NCI-H1694 treated with DMSO at 0.1 percent for 48 hours (cell line): ENCODE data around the gene GOLGA6L2.
"Not testable (repeated sequence)": the region's sequence is repeated elsewhere in the genome, so short reads cannot be mapped to it uniquely, and the experiment has no call there.

Experiments
- DNase-seq: peaks from one replicate; lab custom pipeline; 2025; lab: John Stamatoyannopoulos, UW

GOLGA6L2 gene

GRCh38 chr15:23424111-23424904, 22.7 kb downstream of the GOLGA6L2 start:
- no peak for DNase-seq

- DNase-seq, result no peak
Observed at GRCh38 chr15:23422946-23423708, 23.9 kb downstream of the GOLGA6L2 start.

- DNase-seq, result no peak
Observed at GRCh38 chr15:23422099-23422945, 24.7 kb downstream of the GOLGA6L2 start.

GRCh38 chr15:23420806-23421575, 26.1 kb downstream of the GOLGA6L2 start:
- no peak for DNase-seq

- DNase-seq, result no peak
Observed at GRCh38 chr15:23416349-23417276, 30.4 kb downstream of the GOLGA6L2 start.

- not testable (repeated sequence) for DNase-seq
Observed at GRCh38 chr15:23415866-23416265, 31.2 kb downstream of the GOLGA6L2 start.

GRCh38 chr15:23415321-23415865, 31.6 kb downstream of the GOLGA6L2 start:
- no peak for DNase-seq

GRCh38 chr15:23412881-23413600, 34.0 kb downstream of the GOLGA6L2 start:
- DNase-seq, result not testable (repeated sequence)

GRCh38 chr15:23411841-23412240, 35.2 kb downstream of the GOLGA6L2 start:
- DNase-seq, result no peak

GRCh38 chr15:23403550-23403949, 43.5 kb downstream of the GOLGA6L2 start:
- no peak for DNase-seq

- no peak for DNase-seq
Observed at GRCh38 chr15:23402544-23402943, 44.5 kb downstream of the GOLGA6L2 start.

- no peak for DNase-seq
Observed at GRCh38 chr15:23402140-23402539, 44.9 kb downstream of the GOLGA6L2 start.

GRCh38 chr15:23401627-23402026, 45.4 kb downstream of the GOLGA6L2 start:
- DNase-seq, result no peak

GRCh38 chr15:23399207-23399606, 47.8 kb downstream of the GOLGA6L2 start:
- DNase-seq, result not testable (repeated sequence)

GRCh38 chr15:23398357-23398756, 48.7 kb downstream of the GOLGA6L2 start:
- not testable (repeated sequence) for DNase-seq

GRCh38 chr15:23397779-23398178, 49.3 kb downstream of the GOLGA6L2 start:
- no peak for DNase-seq

GRCh38 chr15:23395832-23396231, 51.2 kb downstream of the GOLGA6L2 start:
- no peak for DNase-seq

- DNase-seq, result no peak
Observed at GRCh38 chr15:23395030-23395692, 51.9 kb downstream of the GOLGA6L2 start.
